Transverse colon (tissue), 1 donor: ENCODE measurements around the gene COL6A1.

Source experiments
- EP300 ChIP-seq: sonication (generic); formaldehyde crosslinking; IDR thresholded peaks from one replicate; pipeline ENCODE4 v1.6.1; 2017; ENCODE audit warnings: antibody characterized with exemption, low read depth
- POLR2A ChIP-seq: fragments of 450-650 bp; IDR thresholded peaks from one replicate; pipeline ENCODE4 v1.6.1; 2016; ENCODE audit warnings: antibody characterized with exemption, mild to moderate bottlenecking, moderate library complexity

GRCh38 chr21:45985471-45986315, 4.1 kb downstream of the COL6A1 start:
- no peak for TF ChIP-seq POLR2A
- no peak for TF ChIP-seq EP300
